ENCODE data around the gene GRP. TPM values are rescaled to one million over a fixed set of nuclear protein-coding genes. Genes with fewer than 3 reads are reported as not detected.

The GRP gene
- total RNA-seq, result not detected in 2 replicates

GRCh38 chr18:59219672-59220163 lies at the start of gene GRP:
TSS of gene GRP (plus strand) at chr18:59220158. CDS start at chr18:59220266, 108 bp downstream.
- no peak for DNase-seq

GRCh38 chr18:59172664-59173249 lies 47.2 kb upstream of the GRP start:
- DNase-seq, result no peak

GRCh38 chr18:59177485-59177884 lies 42.5 kb upstream of the GRP start:
- DNase-seq, result no peak

GRCh38 chr18:59180150-59180845 lies 39.7 kb upstream of the GRP start:
- DNase-seq, result no peak

GRCh38 chr18:59182673-59183072 lies 37.3 kb upstream of the GRP start:
- no peak for DNase-seq

GRCh38 chr18:59189008-59189407 lies 30.9 kb upstream of the GRP start:
- no peak for DNase-seq

- DNase-seq, result no peak
Observed at GRCh38 chr18:59189746-59190145, 30.2 kb upstream of the GRP start.

- no peak for DNase-seq
Observed at GRCh38 chr18:59196161-59196725, 23.7 kb upstream of the GRP start.

GRCh38 chr18:59197636-59198035 lies 22.3 kb upstream of the GRP start:
- DNase-seq, result no peak

GRCh38 chr18:59198215-59198614 lies 21.7 kb upstream of the GRP start:
- no peak for DNase-seq

- no peak for DNase-seq
Observed at GRCh38 chr18:59200787-59201186, 19.2 kb upstream of the GRP start.

GRCh38 chr18:59202258-59202820 lies 17.6 kb upstream of the GRP start:
- DNase-seq, result no peak

GRCh38 chr18:59207506-59207905 lies 12.5 kb upstream of the GRP start:
- DNase-seq, result no peak

- DNase-seq, result no peak
Observed at GRCh38 chr18:59208602-59209125, 11.3 kb upstream of the GRP start.

GRCh38 chr18:59210299-59210698 lies 9.7 kb upstream of the GRP start:
- no peak for DNase-seq

- no peak for DNase-seq
Observed at GRCh38 chr18:59211629-59212028, 8.3 kb upstream of the GRP start.

GRCh38 chr18:59218018-59218417 lies 1.9 kb upstream of the GRP start:
- no peak for DNase-seq

- no peak for DNase-seq
Observed at GRCh38 chr18:59220164-59220783, 316 bp downstream of the GRP start.

- no peak for DNase-seq
Observed at GRCh38 chr18:59220784-59221765, 1.1 kb downstream of the GRP start.

- DNase-seq, result no peak
Observed at GRCh38 chr18:59222341-59222740, 2.4 kb downstream of the GRP start.

GRCh38 chr18:59228351-59228750 lies 8.4 kb downstream of the GRP start:
- no peak for DNase-seq

GRCh38 chr18:59229191-59229590 lies 9.2 kb downstream of the GRP start:
- DNase-seq, result no peak
